Testis (tissue), 2 donors: ENCODE data around the gene PI4K2A.

Experiments used
- CTCF ChIP-seq, 3 experiments: fragments of 450-650 bp in 2 of 3; fragments of 200-600 bp in 1 of 3; sonication (generic) in 1 of 3; IDR thresholded peaks; one replicate each; pipeline ENCODE4 v1.5.1; 2016 to 2019; ENCODE audit warnings: antibody characterized with exemption in 3 of 3, mild to moderate bottlenecking in 2 of 3, moderate library complexity in 1 of 3
- POLR2A ChIP-seq: fragments of 450-650 bp; IDR thresholded peaks from one replicate; pipeline ENCODE4 v1.6.1; 2017; ENCODE audit warnings: antibody characterized with exemption, mild to moderate bottlenecking, moderate library complexity

DNA sequence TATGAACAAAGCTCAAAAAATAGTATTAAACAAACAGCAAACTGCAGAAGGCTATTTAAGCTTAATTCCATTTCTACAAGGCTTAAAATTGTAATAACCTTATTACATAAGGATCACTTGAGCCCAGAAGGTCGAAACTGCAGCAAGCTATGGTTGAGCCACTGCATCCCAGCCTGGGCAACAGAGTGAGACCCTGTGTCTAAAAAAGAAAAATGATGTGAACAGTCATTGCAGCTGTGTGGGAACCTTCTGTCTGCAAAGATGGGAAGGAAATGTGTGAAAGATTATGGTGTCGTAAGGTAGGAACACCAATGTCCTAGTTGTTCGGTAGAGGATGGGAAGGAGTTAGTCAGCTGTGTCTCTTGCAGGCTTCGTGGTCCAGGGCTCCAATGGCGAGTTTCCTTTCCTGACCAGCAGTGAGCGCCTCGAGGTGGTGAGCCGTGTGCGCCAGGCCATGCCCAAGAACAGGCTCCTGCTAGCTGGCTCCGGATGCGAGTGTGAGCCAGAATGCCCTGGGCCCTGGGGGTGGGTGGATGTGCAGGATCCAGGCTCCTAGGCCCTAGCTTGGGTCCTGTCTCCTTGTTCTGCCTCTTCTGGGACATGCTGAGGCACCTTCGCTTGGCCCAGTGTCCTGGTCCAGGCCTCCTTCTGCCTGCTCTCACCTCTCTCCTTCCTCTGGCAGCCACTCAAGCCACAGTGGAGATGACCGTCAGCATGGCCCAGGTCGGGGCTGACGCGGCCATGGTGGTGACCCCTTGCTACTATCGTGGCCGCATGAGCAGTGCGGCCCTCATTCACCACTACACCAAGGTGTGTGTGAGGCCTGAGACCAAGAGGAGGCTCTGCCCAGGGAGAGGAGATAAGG lies 41.8 kb upstream of the PI4K2A start:
- no peak for TF ChIP-seq CTCF (IDR thresholded peaks at IDR 0.05)
- TF ChIP-seq POLR2A, result no peak
